Mucosa of descending colon (tissue), 3 donors: ENCODE data around the gene HYAL1. TPM values are rescaled to one million over a fixed set of nuclear protein-coding genes. Genes with fewer than 3 reads are reported as not detected.

Experiments used
- ATAC-seq: fragments of 200-7000 bp; cut with Tn5 transposase; one replicate; pipeline ENCODE4 v1.9.1; 2020; ENCODE audit warnings: mild to moderate bottlenecking, moderate library complexity
- DNase-seq, 3 donors: peaks; one replicate each; pipeline ENCODE4 v3.0.0-alpha.2; 2020
- H3K36me3 ChIP-seq: fragments of 200-600 bp; one replicate; pipeline ENCODE4 v1.8.0; 2021; ENCODE audit warnings: low read depth, mild to moderate bottlenecking
- H3K4me1 ChIP-seq: fragments of 200-600 bp; one replicate; pipeline ENCODE4 v1.8.0; 2021; ENCODE audit warnings: low read depth, mild to moderate bottlenecking
- H3K4me3 ChIP-seq: fragments of 200-600 bp; one replicate; pipeline ENCODE4 v1.8.0; 2021; ENCODE audit warnings: mild to moderate bottlenecking
- H3K9me3 ChIP-seq: fragments of 200-600 bp; one replicate; pipeline ENCODE4 v1.8.0; 2021; ENCODE audit warnings: mild to moderate bottlenecking
- intact Hi-C, 2 donors: fragments of 100-400 bp; cut with DNase I in 1 of 2; cut with micrococcal nuclease in 1 of 2; formaldehyde crosslinking; loops; one replicate each; pipeline versions ENCODE4 v1.11.0 to v1.11.1; 2022; cut with DNase I, micrococcal nuclease
- total RNA-seq, 3 donors: library from RNA; stranded (reverse); fragmentation: NEBNext Ultra II Directional in 2 of 3; extraction: Animal tissue kit (Norgen Biotek cat#: 25700) in 2 of 3; gene quantifications; one replicate each; pipeline versions ENCODE4 v1.2.1 to v1.2.4, GENCODE V29; 2021 to 2023
- TF ChIP-seq, protein P1 (sequence below): fragments of 200-600 bp; IDR thresholded peaks from one replicate; pipeline ENCODE4 v1.8.0; 2022; ENCODE audit warnings: antibody characterized with exemption, mild to moderate bottlenecking
- donor health status: DM: no; HTN: no; CAD: no; lungs with moderate emphysema.
- donor health status: DM: no; HTN: no; CAD: no.
- donor health status: DM: no; HTN: yes; CAD: no.

Gene HYAL1
- total RNA-seq, 3 donors from 2014 or later, result 5.3 to 10.0 (median 7.0) TPM

- peak; percentile 67 for ATAC-seq
- TF ChIP-seq, protein P1, sequence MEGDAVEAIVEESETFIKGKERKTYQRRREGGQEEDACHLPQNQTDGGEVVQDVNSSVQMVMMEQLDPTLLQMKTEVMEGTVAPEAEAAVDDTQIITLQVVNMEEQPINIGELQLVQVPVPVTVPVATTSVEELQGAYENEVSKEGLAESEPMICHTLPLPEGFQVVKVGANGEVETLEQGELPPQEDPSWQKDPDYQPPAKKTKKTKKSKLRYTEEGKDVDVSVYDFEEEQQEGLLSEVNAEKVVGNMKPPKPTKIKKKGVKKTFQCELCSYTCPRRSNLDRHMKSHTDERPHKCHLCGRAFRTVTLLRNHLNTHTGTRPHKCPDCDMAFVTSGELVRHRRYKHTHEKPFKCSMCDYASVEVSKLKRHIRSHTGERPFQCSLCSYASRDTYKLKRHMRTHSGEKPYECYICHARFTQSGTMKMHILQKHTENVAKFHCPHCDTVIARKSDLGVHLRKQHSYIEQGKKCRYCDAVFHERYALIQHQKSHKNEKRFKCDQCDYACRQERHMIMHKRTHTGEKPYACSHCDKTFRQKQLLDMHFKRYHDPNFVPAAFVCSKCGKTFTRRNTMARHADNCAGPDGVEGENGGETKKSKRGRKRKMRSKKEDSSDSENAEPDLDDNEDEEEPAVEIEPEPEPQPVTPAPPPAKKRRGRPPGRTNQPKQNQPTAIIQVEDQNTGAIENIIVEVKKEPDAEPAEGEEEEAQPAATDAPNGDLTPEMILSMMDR, result no peak
- peaks cover 6% of the 10 kb centered on the region for H3K36me3 ChIP-seq
- peaks cover 14% of the 10 kb centered on the region for H3K4me1 ChIP-seq
- H3K4me3 ChIP-seq, result no peak overlapping the region
- H3K9me3 ChIP-seq, result no peaks in the 10 kb centered on the region
- intact Hi-C loops, result no loop called here
- no peak for DNase-seq
Measured at GRCh38 chr3:50251220-50251619, 52.2 kb downstream of the HYAL1 start.

DNA sequence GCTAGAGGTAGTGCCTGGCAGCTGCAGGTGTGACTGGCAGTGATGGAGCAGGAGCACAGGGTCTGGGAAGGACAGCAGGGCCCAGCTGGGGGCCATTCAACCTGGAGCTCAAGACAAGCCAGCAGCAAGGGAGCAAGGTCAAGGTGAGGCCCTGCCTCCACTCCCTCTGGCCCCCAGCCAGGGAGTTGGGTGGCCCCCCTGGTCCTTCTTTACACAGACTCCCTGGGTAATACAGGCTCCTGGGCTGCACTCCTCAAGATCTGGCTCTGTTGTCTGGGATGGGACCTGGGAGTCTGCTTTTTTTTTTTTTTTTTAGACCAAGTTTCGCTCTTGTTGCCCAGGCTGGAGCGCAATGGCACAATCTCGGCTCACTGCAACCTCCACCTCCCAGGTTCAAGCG is 52.9 kb downstream of the HYAL1 start:
- no peak for ATAC-seq
- H3K9me3 ChIP-seq, result no peaks in the 10 kb centered on the region
- TF ChIP-seq, protein P1, result no peak
- intact Hi-C loops, result no loop called here
- no peaks in the 10 kb centered on the region for H3K36me3 ChIP-seq
- no peak overlapping the region for H3K4me3 ChIP-seq
- H3K4me1 ChIP-seq, result peaks cover 21% of the 10 kb centered on the region
- no peak for DNase-seq

Other genes with a start within 250 kb of the HYAL1 start
- 100 to 1,000 TPM; 128 to 183 (median 158) TPM for gene RBM5, start 214.7 kb downstream of the HYAL1 start, total RNA-seq
- gene SEMA3F, start 148.2 kb downstream of the HYAL1 start, total RNA-seq, result 10 to 100 TPM; 10.7 to 15.3 (median 14.6) TPM
- gene GNAT1, start 112.0 kb downstream of the HYAL1 start, total RNA-seq, result not detected
- under 1 TPM in 2 of 3 donors, not detected in 1; 0.29 to 0.32 TPM for gene SLC38A3, start 98.3 kb downstream of the HYAL1 start, total RNA-seq
- gene GNAI2, start 67.4 kb downstream of the HYAL1 start, total RNA-seq, result 100 to 1,000 TPM in 1 of 3 donors, 10 to 100 TPM in 2; 47.0 to 190 (median 96.4) TPM
- 100 to 1,000 TPM in 1 of 3 donors, 10 to 100 TPM in 2; 42.0 to 129 (median 59.2) TPM for gene SEMA3B, start 34.4 kb downstream of the HYAL1 start, total RNA-seq
- gene LSMEM2, start 24.5 kb downstream of the HYAL1 start, total RNA-seq, result under 1 TPM in 1 of 3 donors, not detected in 2; 0.32 TPM
- gene IFRD2, start 11.1 kb downstream of the HYAL1 start, total RNA-seq, result 10 to 100 TPM; 54.8 to 59.8 (median 57.0) TPM
- 1 to 10 TPM; 1.4 to 2.9 (median 1.4) TPM for gene HYAL3, start 4.2 kb downstream of the HYAL1 start, total RNA-seq
- 10 to 100 TPM in 1 of 3 donors, 1 to 10 TPM in 2; 7.0 to 10.1 (median 8.4) TPM for gene NAA80, start 4.2 kb downstream of the HYAL1 start, total RNA-seq
- 10 to 100 TPM; 18.6 to 32.5 (median 29.1) TPM for gene HYAL2, start 19.2 kb upstream of the HYAL1 start, total RNA-seq
- 10 to 100 TPM; 23.8 to 35.7 (median 25.8) TPM for gene TUSC2, start 24.6 kb upstream of the HYAL1 start, total RNA-seq
- 10 to 100 TPM; 10.9 to 25.7 (median 18.9) TPM for gene RASSF1, start 37.3 kb upstream of the HYAL1 start, total RNA-seq
- under 1 TPM; 0.20 to 0.60 (median 0.31) TPM for gene ZMYND10, start 42.2 kb upstream of the HYAL1 start, total RNA-seq
- gene NPRL2, start 47.2 kb upstream of the HYAL1 start, total RNA-seq, result 10 to 100 TPM; 20.2 to 32.9 (median 25.0) TPM
- 10 to 100 TPM; 20.5 to 37.6 (median 36.7) TPM for gene CYB561D2, start 47.3 kb upstream of the HYAL1 start, total RNA-seq
- gene TMEM115, start 55.9 kb upstream of the HYAL1 start, total RNA-seq, result 10 to 100 TPM; 41.4 to 51.6 (median 41.4) TPM
- gene CACNA2D2, start 200.1 kb upstream of the HYAL1 start, total RNA-seq, result 1 to 10 TPM; 1.5 to 4.9 (median 3.8) TPM